OCI-LY3 (cell line): ENCODE data around the gene ZNF418.

Source experiments
- CTCF ChIP-seq: fragments of 200-600, 300-600 bp; sonication (generic); IDR thresholded peaks from 2 replicates; pipeline ENCODE4 v1.5.1; 2014; ENCODE audit warnings: antibody characterized with exemption, low read length, low read depth
- EZH2phosphoT487 ChIP-seq: fragments of 200-600 bp; shearing (Covaris generic); IDR thresholded peaks from 2 replicates; pipeline ENCODE4 v1.6.1; 2018; ENCODE audit warnings: antibody characterized with exemption, mixed run types, low read depth

DNA sequence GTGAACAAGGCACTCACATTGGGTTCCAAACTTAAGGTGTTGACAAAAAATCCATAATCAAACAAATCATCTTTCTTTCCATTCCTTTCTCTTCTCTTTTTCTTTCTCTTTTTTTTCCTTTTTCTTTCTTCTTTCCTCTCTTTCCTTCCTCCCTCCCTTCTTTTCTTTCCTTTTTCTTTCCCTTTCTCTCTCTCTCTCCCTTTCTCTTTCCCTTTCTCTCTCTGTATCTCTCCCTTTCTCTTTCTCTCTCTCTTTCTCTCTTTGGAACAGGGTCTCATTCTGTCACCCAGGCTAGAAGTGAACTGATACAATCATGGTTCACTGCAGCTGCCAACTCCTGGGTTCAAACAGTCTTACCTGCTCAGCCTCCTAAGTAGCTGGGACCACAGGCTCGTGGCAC is 26.6 kb upstream of the ZNF418 start:
- TF ChIP-seq CTCF (no peak), EZH2phosphoT487 (no peak)
